Chondrocyte (in vitro differentiated cells): Measurements from ENCODE around the gene NIT1. TPM values are rescaled to one million over a fixed set of nuclear protein-coding genes. Genes with fewer than 3 reads are reported as not detected.

ENCODE experiments used
- DNase-seq: peaks from one replicate; pipeline ENCODE4 v3.0.0; 2021; ENCODE audit warnings: mixed read lengths, low spot score
- H3K27ac Mint-ChIP-seq: one replicate; pipeline ENCODE4 v1.8.0; 2021; ENCODE audit warnings: mild to moderate bottlenecking, moderate library complexity, mixed read lengths; ENCODE audit not compliant: unreplicated experiment
- H3K27me3 Mint-ChIP-seq: 2 replicates; pipeline ENCODE4 v1.8.0; 2021; ENCODE audit warnings: low read depth, mixed read lengths
- H3K36me3 Mint-ChIP-seq: 2 replicates; pipeline ENCODE4 v1.8.0; 2021; ENCODE audit warnings: low read depth, mixed read lengths
- H3K4me1 Mint-ChIP-seq: 2 replicates; pipeline ENCODE4 v1.8.0; 2021; ENCODE audit warnings: low read depth, mild to moderate bottlenecking, mixed read lengths
- H3K4me3 Mint-ChIP-seq: one replicate; pipeline ENCODE4 v1.8.0; 2021; ENCODE audit warnings: mild to moderate bottlenecking, moderate library complexity, mixed read lengths; ENCODE audit not compliant: unreplicated experiment
- H3K9me3 Mint-ChIP-seq: 2 replicates; pipeline ENCODE4 v1.8.0; 2021; ENCODE audit warnings: low read depth, mixed read lengths
- total RNA-seq: library from RNA; stranded (reverse); gene quantifications from 3 replicates; pipeline ENCODE4 v1.2.1, GENCODE V29; 2021
- TF ChIP-seq, protein P1 (sequence below): fragments of 200-600 bp; sonication (generic); IDR thresholded peaks from 2 replicates; pipeline ENCODE4 v1.5.0; 2021; ENCODE audit warnings: antibody characterized with exemption, mild to moderate bottlenecking, moderate library complexity

The NIT1 gene
- total RNA-seq, 1 donor from 2014 or later = 27.6 TPM

DNA sequence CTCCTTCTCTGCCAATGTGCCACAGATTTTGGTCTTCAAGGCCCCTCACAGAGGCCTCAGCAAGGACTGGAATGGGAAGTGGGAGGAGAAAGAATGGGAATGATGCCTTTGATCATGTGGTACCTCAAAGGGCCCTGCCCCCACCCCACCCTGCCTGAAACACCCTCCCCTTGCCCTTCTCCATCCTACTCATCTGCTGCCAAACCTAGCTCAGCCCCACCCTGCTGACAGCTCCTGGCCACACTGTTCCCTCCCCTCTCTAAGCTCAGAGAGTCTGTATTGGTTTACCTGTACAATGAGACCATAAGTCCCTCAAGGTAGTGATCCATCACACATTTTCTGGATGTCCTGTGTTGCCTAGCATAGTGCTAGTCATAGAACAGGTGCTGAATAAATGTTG, 41.5 kb upstream of the NIT1 start:
- Mint-ChIP-seq H3K27ac (no peak overlapping the region), H3K36me3 (no peaks in the 10 kb centered on the region), H3K9me3 (no peaks in the 10 kb centered on the region), H3K4me1 (peaks cover 14% of the 10 kb centered on the region), H3K4me3 (no peak overlapping the region), H3K27me3 (no peaks in the 10 kb centered on the region)
- TF ChIP-seq, protein P1, sequence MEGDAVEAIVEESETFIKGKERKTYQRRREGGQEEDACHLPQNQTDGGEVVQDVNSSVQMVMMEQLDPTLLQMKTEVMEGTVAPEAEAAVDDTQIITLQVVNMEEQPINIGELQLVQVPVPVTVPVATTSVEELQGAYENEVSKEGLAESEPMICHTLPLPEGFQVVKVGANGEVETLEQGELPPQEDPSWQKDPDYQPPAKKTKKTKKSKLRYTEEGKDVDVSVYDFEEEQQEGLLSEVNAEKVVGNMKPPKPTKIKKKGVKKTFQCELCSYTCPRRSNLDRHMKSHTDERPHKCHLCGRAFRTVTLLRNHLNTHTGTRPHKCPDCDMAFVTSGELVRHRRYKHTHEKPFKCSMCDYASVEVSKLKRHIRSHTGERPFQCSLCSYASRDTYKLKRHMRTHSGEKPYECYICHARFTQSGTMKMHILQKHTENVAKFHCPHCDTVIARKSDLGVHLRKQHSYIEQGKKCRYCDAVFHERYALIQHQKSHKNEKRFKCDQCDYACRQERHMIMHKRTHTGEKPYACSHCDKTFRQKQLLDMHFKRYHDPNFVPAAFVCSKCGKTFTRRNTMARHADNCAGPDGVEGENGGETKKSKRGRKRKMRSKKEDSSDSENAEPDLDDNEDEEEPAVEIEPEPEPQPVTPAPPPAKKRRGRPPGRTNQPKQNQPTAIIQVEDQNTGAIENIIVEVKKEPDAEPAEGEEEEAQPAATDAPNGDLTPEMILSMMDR = no peak
- DNase-seq = no peak

DNA sequence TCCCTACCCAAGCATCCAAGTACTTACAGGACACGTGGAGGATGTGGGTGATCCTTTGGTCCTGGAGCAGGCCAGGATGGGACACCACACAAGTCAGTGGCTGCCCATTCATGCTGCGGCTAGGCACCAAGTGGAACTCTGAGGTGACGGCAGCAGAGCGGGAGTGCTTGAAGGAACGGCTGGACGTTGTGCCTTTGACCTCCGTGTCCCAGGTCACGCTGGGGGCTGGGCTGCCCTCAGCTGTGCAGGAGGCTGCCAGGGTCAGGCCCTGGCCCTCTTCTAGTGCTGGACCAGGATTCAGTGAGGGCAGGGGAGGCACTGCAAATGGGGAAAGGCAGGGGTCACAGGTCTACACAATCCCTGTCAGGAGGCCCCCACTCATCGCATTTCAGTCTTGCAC, 40.5 kb upstream of the NIT1 start:
- Mint-ChIP-seq H3K9me3 (no peaks in the 10 kb centered on the region), H3K4me3 (no peak overlapping the region), H3K36me3 (no peaks in the 10 kb centered on the region), H3K27ac (no peak overlapping the region), H3K27me3 (no peaks in the 10 kb centered on the region), H3K4me1 (peaks cover 14% of the 10 kb centered on the region)
- TF ChIP-seq, protein P1 = no peak
- no peak for DNase-seq

DNA sequence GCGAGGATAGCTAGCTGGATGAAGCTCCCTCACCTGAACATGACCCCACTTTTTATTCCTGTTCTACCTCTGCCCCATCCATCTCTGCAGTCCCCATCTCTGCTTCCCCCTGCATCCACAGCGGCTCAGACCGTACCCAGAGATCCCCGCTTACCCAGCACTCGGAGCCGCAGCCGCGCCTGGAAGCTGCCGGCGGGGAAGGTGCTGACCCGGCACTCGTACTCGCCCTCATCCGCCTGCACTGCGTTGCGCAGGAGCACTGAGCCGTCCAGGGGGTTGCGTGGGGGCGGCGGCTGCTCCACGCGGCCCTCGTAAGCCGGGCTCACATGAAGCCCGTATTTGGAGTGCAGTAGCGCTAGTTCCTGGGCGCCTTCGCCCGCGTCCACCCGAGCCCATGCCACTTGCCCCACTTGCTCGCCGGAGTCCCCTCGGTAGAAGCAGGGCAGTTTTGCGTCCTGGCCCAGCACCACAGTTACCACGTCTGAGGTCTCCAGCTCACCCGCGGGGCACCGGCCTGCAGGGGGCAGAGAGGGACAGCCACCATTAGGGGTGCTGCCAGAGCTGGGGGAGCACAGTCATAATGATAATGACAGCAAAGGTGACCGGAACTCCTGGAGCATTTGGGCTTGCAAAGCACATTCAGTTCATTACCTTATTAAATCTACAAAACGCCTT, 38.3 kb upstream of the NIT1 start:
- no peak for DNase-seq
- TF ChIP-seq, protein P1 = no peak
- peaks cover 31% of the 10 kb centered on the region for H3K4me1 Mint-ChIP-seq
- H3K4me3 Mint-ChIP-seq = no peak overlapping the region
- H3K36me3 Mint-ChIP-seq = no peaks in the 10 kb centered on the region
- H3K27ac Mint-ChIP-seq = no peak overlapping the region
- H3K27me3 Mint-ChIP-seq = no peaks in the 10 kb centered on the region
- no peaks in the 10 kb centered on the region for H3K9me3 Mint-ChIP-seq

DNA sequence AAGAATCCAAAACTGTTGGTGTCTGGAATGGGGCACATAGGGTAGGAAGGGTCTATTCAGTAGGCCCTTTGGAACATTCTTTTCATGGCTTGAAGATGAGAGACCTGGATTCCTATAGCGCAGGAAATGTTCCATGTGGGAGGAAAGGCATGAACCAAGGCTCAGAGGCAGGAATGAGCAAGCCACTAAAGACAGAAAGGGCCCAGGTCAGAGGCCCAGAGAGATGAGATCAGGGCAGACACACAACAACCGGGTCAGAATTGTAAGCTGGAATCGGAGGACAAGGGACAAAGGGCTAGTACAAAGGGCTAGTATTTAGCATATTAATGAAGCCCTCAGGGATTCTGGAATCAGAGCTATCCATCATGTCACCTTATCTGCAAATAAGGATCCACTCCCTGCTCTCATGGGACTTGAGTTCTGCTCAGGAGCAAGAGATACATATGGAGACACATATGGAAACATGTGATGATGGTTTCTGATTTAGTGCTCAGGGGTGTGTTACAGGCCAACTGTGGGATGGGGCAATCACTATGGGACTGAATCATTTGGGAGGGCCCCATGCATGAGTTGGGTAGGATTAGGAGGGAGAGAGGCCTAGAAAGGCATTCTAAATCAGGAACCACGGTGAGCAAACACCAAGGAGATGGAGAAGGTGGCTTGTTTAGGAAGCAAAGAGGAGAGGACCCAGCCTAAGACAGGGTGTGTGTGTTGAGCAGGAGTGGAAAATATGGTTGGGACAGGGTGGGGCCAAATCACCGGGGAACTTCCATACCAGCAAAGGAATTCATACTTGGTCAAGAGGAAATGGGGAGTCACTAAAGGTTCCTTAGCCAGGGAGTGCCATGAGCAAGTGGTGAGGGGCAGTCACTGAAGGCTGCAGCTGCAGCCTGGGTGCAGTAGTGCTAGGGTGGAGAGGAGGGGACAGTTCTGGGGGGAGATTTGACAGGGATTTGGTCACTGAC, 37.2 kb upstream of the NIT1 start:
- H3K27ac Mint-ChIP-seq = peak overlapping the region; percentile 57
- no peaks in the 10 kb centered on the region for H3K27me3 Mint-ChIP-seq
- no peak overlapping the region for H3K4me3 Mint-ChIP-seq
- no peaks in the 10 kb centered on the region for H3K36me3 Mint-ChIP-seq
- DNase-seq = no peak
- TF ChIP-seq, protein P1 = no peak
- H3K9me3 Mint-ChIP-seq = no peaks in the 10 kb centered on the region
- H3K4me1 Mint-ChIP-seq = peaks cover 38% of the 10 kb centered on the region

DNA sequence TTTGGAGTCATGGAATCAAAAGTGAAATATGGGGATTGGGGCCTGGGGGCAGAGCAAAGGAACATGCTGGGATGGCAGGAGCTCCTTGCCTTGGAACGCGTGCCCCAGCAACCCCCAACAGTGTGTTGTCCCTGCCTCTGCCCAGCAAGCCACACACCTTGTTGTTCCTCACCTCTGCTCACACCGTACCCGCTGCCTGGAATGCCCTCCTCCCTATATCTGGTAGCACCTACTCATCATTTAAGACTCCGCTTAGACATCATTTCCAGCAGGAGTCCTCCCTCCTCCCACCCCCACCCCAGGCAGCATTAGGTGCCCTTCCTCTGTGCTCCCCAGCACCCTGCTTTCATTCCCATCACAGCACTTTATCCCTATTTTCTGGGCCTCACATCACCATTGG, 36.4 kb upstream of the NIT1 start:
- no peaks in the 10 kb centered on the region for H3K36me3 Mint-ChIP-seq
- no peaks in the 10 kb centered on the region for H3K9me3 Mint-ChIP-seq
- H3K4me1 Mint-ChIP-seq = peaks cover 38% of the 10 kb centered on the region
- TF ChIP-seq, protein P1 = no peak
- no peak overlapping the region for H3K27ac Mint-ChIP-seq
- no peak overlapping the region for H3K4me3 Mint-ChIP-seq
- no peaks in the 10 kb centered on the region for H3K27me3 Mint-ChIP-seq
- DNase-seq = no peak
